Calu3 (cell line): Measurements from ENCODE around the gene SLC22A12. TPM values are rescaled to one million over a fixed set of nuclear protein-coding genes. Genes with fewer than 3 reads are reported as not detected.

Experiments
- BruUV-seq: library from RNA; stranded (reverse); fragments of 400-500 nt; replicated peaks from 2 replicates; lab custom pipeline; 2021; lab: Mats Ljungman, UMichigan
- CTCF ChIA-PET: fragments of 300-600 bp; sonication (Branson Sonifier 250); formaldehyde crosslinking; loops from one replicate; lab custom pipeline; 2022; ENCODE audit warnings: antibody characterized with exemption; lab: Charles Lee
- DNase-seq: peaks from one replicate; pipeline ENCODE4 v3.0.0; 2022
- H3K27ac Mint-ChIP-seq: one replicate; pipeline ENCODE4 v1.8.0; 2022; ENCODE audit warnings: mixed read lengths; ENCODE audit not compliant: unreplicated experiment
- H3K27me3 Mint-ChIP-seq: one replicate; pipeline ENCODE4 v1.8.0; 2022; ENCODE audit warnings: mixed read lengths; ENCODE audit not compliant: unreplicated experiment
- H3K36me3 Mint-ChIP-seq: one replicate; pipeline ENCODE4 v1.8.0; 2022; ENCODE audit warnings: mild to moderate bottlenecking, moderate library complexity, mixed read lengths; ENCODE audit not compliant: insufficient read depth, unreplicated experiment
- H3K4me1 Mint-ChIP-seq: one replicate; pipeline ENCODE4 v1.8.0; 2022; ENCODE audit warnings: mild to moderate bottlenecking, low read depth, mixed read lengths; ENCODE audit not compliant: unreplicated experiment
- H3K4me3 Mint-ChIP-seq: one replicate; pipeline ENCODE4 v1.8.0; 2022; ENCODE audit warnings: mild to moderate bottlenecking, low read depth, moderate library complexity, mixed read lengths; ENCODE audit not compliant: unreplicated experiment
- H3K9me3 Mint-ChIP-seq: one replicate; pipeline ENCODE4 v1.8.0; 2022; ENCODE audit warnings: low read depth, mixed read lengths; ENCODE audit not compliant: unreplicated experiment
- CTCF ChIP-seq: fragments of 200-600 bp; IDR thresholded peaks from one replicate; pipeline ENCODE4 v1.8.0; 2022; ENCODE audit warnings: antibody characterized with exemption; ENCODE audit not compliant: unreplicated experiment
- intact Hi-C: fragments of 100-400 bp; cut with micrococcal nuclease; formaldehyde crosslinking; loops from one replicate; pipeline ENCODE4 v1.10.0; 2022; ENCODE audit not compliant: unreplicated experiment
- total RNA-seq: library from RNA; stranded (reverse); gene quantifications from 2 replicates; pipeline ENCODE4 v1.2.3, GENCODE V29; 2022

Gene SLC22A12
- total RNA-seq, 1 experiment from 2014 or later, result not detected

GRCh38 chr11:64585150-64585549, 5.9 kb upstream of the SLC22A12 start:
- Mint-ChIP-seq H3K9me3 (peaks cover 14% of the 10 kb centered on the region), H3K27ac (no peak overlapping the region), H3K36me3 (no peaks in the 10 kb centered on the region), H3K4me1 (no peaks in the 10 kb centered on the region), H3K4me3 (no peak overlapping the region), H3K27me3 (peaks cover 48% of the 10 kb centered on the region)
- no TSS peak for BruUV-seq
- intact Hi-C loops, result no loop called here
- DNase-seq, result no peak
- TF ChIP-seq CTCF, result no peak
- CTCF ChIA-PET, result interaction anchor here (0.5 kb wide), 1 partner anchor 124 kb away, joined by 3 read pairs; no protein-coding TSS in a partner anchor

- no peaks in the 10 kb centered on the region for H3K36me3 Mint-ChIP-seq
- no peaks in the 10 kb centered on the region for H3K4me1 Mint-ChIP-seq
- BruUV-seq, result no TSS peak
- H3K4me3 Mint-ChIP-seq, result no peak overlapping the region
- TF ChIP-seq CTCF, result no peak
- DNase-seq, result no peak
- CTCF ChIA-PET, result no interaction called here
- peaks cover 14% of the 10 kb centered on the region for H3K9me3 Mint-ChIP-seq
- intact Hi-C loops, result no loop called here
- no peak overlapping the region for H3K27ac Mint-ChIP-seq
- peaks cover 48% of the 10 kb centered on the region for H3K27me3 Mint-ChIP-seq
Observed at GRCh38 chr11:64586366-64586765, 4.7 kb upstream of the SLC22A12 start.

- peaks cover 14% of the 10 kb centered on the region for H3K9me3 Mint-ChIP-seq
- CTCF ChIA-PET, result no interaction called here
- H3K36me3 Mint-ChIP-seq, result no peaks in the 10 kb centered on the region
- H3K4me3 Mint-ChIP-seq, result no peak overlapping the region
- no peaks in the 10 kb centered on the region for H3K4me1 Mint-ChIP-seq
- no peak overlapping the region for H3K27ac Mint-ChIP-seq
- DNase-seq, result no peak
- BruUV-seq, result no TSS peak
- intact Hi-C loops, result no loop called here
- TF ChIP-seq CTCF, result no peak
- peaks cover 48% of the 10 kb centered on the region for H3K27me3 Mint-ChIP-seq
Observed at GRCh38 chr11:64588701-64589100, 2.3 kb upstream of the SLC22A12 start.

- Mint-ChIP-seq H3K27me3 (peaks cover 35% of the 10 kb centered on the region), H3K4me3 (no peak overlapping the region), H3K4me1 (no peaks in the 10 kb centered on the region), H3K27ac (no peak overlapping the region), H3K9me3 (peaks cover 14% of the 10 kb centered on the region), H3K36me3 (no peaks in the 10 kb centered on the region)
- CTCF ChIA-PET, result interaction anchor here (0.6 kb wide), 1 partner anchor 42 kb away, joined by 3 read pairs; no protein-coding TSS in a partner anchor
- intact Hi-C loops, result no loop called here
- TF ChIP-seq CTCF, result no peak
- no peak for DNase-seq
- no TSS peak for BruUV-seq
Observed at GRCh38 chr11:64591257-64592233, 525 bp downstream of the SLC22A12 start.
